ENCODE results near the gene TBX1. TPM values are rescaled to one million over a fixed set of nuclear protein-coding genes. Genes with fewer than 3 reads are reported as not detected.

The TBX1 gene
- total RNA-seq, 1 experiment from 2014 or later: 5.3 TPM

DNA sequence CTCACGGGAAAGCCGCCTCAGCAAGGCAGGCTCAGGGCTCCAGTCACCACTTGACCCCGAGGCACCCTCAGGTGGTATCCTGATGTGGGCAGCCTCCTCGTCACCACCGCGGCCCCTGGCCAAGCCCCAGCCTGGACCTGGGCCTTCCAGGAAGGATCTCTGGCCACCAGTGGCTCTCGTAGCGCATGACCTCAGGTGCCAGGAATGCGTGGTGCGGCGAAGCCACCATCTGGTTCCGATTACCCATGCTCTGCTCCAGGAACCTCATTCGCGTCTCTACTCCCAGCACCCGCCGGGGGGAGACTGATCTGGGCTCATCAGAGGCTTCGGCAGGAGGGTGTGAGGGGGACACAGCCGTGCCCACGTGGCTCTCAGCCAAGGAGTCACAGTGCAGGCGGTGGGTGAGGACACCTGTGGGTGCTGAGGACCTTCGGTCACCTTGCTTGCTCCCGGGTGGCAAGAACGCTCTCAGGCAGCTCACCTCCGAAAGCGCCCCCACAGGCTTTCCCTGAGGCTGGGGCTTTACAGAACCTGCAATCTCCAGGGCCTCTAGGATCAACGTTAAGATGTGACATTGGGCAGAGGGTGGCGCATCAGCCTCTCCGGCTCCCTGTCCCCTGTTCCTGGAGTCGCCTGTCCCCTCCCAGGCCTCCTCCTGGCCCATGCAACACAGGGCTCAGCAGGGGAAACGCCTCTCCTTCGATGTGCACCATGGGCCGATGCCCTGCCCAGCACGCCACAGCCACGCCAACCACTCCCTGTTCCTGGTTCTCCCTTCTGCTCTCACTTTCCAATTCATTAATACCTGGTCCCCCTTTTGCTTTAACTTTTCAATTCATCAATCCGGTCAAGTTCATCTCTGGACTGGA lies 39.0 kb downstream of the TBX1 start:
- DNase-seq: no peak
- BruUV-seq (replicated peaks): no TSS peak
- H3K36me3 ChIP-seq (ENCODE audit: control insufficient read depth, insufficient read depth, low read length): no peaks in the 10 kb centered on the region
- no peak overlapping the region for H3K4me3 ChIP-seq (ENCODE audit: low read depth, low read length)
- H3K4me1 Mint-ChIP-seq (ENCODE audit: low read depth, unreplicated experiment): no peaks in the 10 kb centered on the region
- ChIA-PET POLR2A (no interaction called here), CTCF (interaction anchor here (0.9 to 1.5 kb wide), 3 partner anchors 69 to 111 kb away, joined by 3 to 14 read pairs (median 5); no protein-coding TSS in a partner anchor)
- no peaks in the 10 kb centered on the region for H3K9me3 ChIP-seq
- H3K9me3 Mint-ChIP-seq (ENCODE audit: unreplicated experiment): no peaks in the 10 kb centered on the region
- H3K4me1 ChIP-seq: no peaks in the 10 kb centered on the region
- TF ChIP-seq CTCF (IDR thresholded peaks at IDR 0.05; ENCODE audit: insufficient read depth in 1 of 2, low read depth in 1 of 2, low read length in 1 of 2, severe bottlenecking in 1 of 2, unreplicated experiment in 1 of 2): no peak
- no peaks in the 10 kb centered on the region for H3K36me3 Mint-ChIP-seq (ENCODE audit: insufficient read depth, unreplicated experiment)
- no peaks in the 10 kb centered on the region for H3K27me3 ChIP-seq (replicated peaks; ENCODE audit: control insufficient read depth, insufficient read depth, low read length)
- H3K27me3 Mint-ChIP-seq (ENCODE audit: insufficient read depth, unreplicated experiment): no peaks in the 10 kb centered on the region
- intact Hi-C loops (cut with micrococcal nuclease; ENCODE audit: unreplicated experiment): no loop called here
- no peak overlapping the region for H3K27ac Mint-ChIP-seq (ENCODE audit: unreplicated experiment)
- no peak overlapping the region for H3K4me3 Mint-ChIP-seq (ENCODE audit: unreplicated experiment)

GRCh38 chr22:19800306-19800705 lies 39.7 kb downstream of the TBX1 start:
- no TSS peak for BruUV-seq (replicated peaks)
- Mint-ChIP-seq H3K4me3 (ENCODE audit: unreplicated experiment) (no peak overlapping the region), H3K9me3 (ENCODE audit: unreplicated experiment) (no peaks in the 10 kb centered on the region), H3K36me3 (ENCODE audit: insufficient read depth, unreplicated experiment) (no peaks in the 10 kb centered on the region), H3K4me1 (ENCODE audit: low read depth, unreplicated experiment) (no peaks in the 10 kb centered on the region), H3K27me3 (ENCODE audit: insufficient read depth, unreplicated experiment) (no peaks in the 10 kb centered on the region), H3K27ac (ENCODE audit: unreplicated experiment) (no peak overlapping the region)
- no peaks in the 10 kb centered on the region for H3K9me3 ChIP-seq
- no peak for TF ChIP-seq CTCF (IDR thresholded peaks at IDR 0.05; ENCODE audit: insufficient read depth in 1 of 2, low read depth in 1 of 2, low read length in 1 of 2, severe bottlenecking in 1 of 2, unreplicated experiment in 1 of 2)
- H3K4me3 ChIP-seq (ENCODE audit: low read depth, low read length): no peak overlapping the region
- POLR2A ChIA-PET: no interaction called here
- intact Hi-C loops (cut with micrococcal nuclease; ENCODE audit: unreplicated experiment): no loop called here
- H3K27me3 ChIP-seq (replicated peaks; ENCODE audit: control insufficient read depth, insufficient read depth, low read length): no peaks in the 10 kb centered on the region
- CTCF ChIA-PET: interaction anchor here (1.0 to 1.5 kb wide), 4 partner anchors 27 to 76 kb away, joined by 3 to 14 read pairs (median 4); no protein-coding TSS in a partner anchor
- DNase-seq: no peak
- no peaks in the 10 kb centered on the region for H3K36me3 ChIP-seq (ENCODE audit: control insufficient read depth, insufficient read depth, low read length)
- H3K4me1 ChIP-seq: no peaks in the 10 kb centered on the region

DNA sequence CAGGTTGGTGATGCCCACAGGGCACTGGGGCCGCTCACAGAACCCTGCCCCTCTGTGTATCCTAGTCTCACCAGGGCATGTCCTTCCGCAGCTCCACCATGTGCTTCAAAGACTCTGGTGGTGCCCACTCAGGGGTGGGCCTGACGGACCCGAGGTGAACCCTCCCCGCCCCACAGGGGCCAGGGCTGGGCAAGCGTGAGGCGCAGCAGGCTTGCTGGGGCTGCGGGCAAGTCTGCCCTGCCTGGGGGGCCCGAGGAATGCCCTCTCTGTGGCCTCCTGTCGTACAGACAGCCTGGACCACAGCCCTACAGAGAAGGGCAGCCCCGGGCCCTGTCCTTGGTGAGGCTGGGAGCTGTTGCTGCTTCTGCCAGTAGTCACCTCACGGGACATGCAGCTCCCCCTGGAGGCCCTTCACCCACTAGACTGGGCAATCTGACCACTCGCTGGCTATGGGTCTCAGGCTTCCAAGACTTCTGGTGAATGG lies 40.2 kb downstream of the TBX1 start:
- Mint-ChIP-seq H3K27me3 (ENCODE audit: insufficient read depth, unreplicated experiment) (no peaks in the 10 kb centered on the region), H3K4me1 (ENCODE audit: low read depth, unreplicated experiment) (no peaks in the 10 kb centered on the region), H3K36me3 (ENCODE audit: insufficient read depth, unreplicated experiment) (no peaks in the 10 kb centered on the region), H3K27ac (ENCODE audit: unreplicated experiment) (no peak overlapping the region), H3K9me3 (ENCODE audit: unreplicated experiment) (no peaks in the 10 kb centered on the region), H3K4me3 (ENCODE audit: unreplicated experiment) (no peak overlapping the region)
- peak in 1 of 2 experiments; percentile 49 for DNase-seq
- POLR2A ChIA-PET: interaction anchor here (0.6 kb wide), 1 partner anchor 621 kb away, joined by 3 read pairs; no protein-coding TSS in a partner anchor
- Histone ChIP-seq H3K4me3 (ENCODE audit: low read depth, low read length) (no peak overlapping the region), H3K36me3 (ENCODE audit: control insufficient read depth, insufficient read depth, low read length) (no peaks in the 10 kb centered on the region), H3K9me3 (no peaks in the 10 kb centered on the region), H3K4me1 (no peaks in the 10 kb centered on the region), H3K27me3 (replicated peaks; ENCODE audit: control insufficient read depth, insufficient read depth, low read length) (no peaks in the 10 kb centered on the region)
- CTCF ChIA-PET: interaction anchor here (0.7 to 1.5 kb wide), 6 partner anchors 28 to 109 kb away, joined by 3 to 14 read pairs (median 4); no protein-coding TSS in a partner anchor
- intact Hi-C loops (cut with micrococcal nuclease; ENCODE audit: unreplicated experiment): no loop called here
- peak; percentile 22 to 59 for TF ChIP-seq CTCF (IDR thresholded peaks at IDR 0.05; ENCODE audit: insufficient read depth in 1 of 2, low read depth in 1 of 2, low read length in 1 of 2, severe bottlenecking in 1 of 2, unreplicated experiment in 1 of 2)
- no TSS peak for BruUV-seq (replicated peaks)

Data from Caco-2 (cell line).